ENCODE results near the gene PKNOX2.

Gene PKNOX2

DNA sequence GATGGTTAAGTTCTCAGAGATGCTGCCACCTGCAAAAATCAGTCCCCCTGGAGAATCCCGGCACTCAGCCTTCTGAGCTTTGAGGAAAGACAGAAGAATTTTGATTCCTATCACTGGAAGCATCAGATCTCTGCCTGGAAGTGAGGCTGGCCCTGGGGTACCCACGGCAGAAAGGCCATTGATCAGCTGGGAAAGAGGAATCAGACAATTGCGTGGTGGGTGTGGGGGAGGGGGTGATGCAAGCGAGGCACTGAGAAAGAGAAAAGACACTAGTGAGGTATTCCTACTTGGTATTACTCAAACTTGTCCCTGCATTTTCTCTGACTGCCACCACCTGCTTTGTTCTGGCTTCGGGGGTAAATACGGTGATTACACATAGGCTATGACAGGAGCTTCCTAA, 235.4 kb downstream of the PKNOX2 start:
- TF ChIP-seq, protein P1, sequence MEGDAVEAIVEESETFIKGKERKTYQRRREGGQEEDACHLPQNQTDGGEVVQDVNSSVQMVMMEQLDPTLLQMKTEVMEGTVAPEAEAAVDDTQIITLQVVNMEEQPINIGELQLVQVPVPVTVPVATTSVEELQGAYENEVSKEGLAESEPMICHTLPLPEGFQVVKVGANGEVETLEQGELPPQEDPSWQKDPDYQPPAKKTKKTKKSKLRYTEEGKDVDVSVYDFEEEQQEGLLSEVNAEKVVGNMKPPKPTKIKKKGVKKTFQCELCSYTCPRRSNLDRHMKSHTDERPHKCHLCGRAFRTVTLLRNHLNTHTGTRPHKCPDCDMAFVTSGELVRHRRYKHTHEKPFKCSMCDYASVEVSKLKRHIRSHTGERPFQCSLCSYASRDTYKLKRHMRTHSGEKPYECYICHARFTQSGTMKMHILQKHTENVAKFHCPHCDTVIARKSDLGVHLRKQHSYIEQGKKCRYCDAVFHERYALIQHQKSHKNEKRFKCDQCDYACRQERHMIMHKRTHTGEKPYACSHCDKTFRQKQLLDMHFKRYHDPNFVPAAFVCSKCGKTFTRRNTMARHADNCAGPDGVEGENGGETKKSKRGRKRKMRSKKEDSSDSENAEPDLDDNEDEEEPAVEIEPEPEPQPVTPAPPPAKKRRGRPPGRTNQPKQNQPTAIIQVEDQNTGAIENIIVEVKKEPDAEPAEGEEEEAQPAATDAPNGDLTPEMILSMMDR (conservative IDR thresholded peaks at IDR 0.05; ENCODE audit: low read depth, low read length), result no peak
- no peaks in the 10 kb centered on the region for H3K36me3 ChIP-seq (ENCODE audit: insufficient read depth)
- no peaks in the 10 kb centered on the region for H3K79me2 ChIP-seq (ENCODE audit: insufficient read depth, low read depth)
- H3K4me1 ChIP-seq (ENCODE audit: low read depth, poor library complexity, severe bottlenecking), result no peaks in the 10 kb centered on the region
- H3K4me3 ChIP-seq (IDR thresholded peaks at IDR 0.05; ENCODE audit: insufficient read depth, low read depth, low read length), result no peak overlapping the region
- H3K4me2 ChIP-seq, result no peak overlapping the region
- no peak overlapping the region for H3K27ac ChIP-seq
- no peaks in the 10 kb centered on the region for H3K27me3 ChIP-seq (ENCODE audit: insufficient read depth, low read depth)
- no peaks in the 10 kb centered on the region for H4K20me1 ChIP-seq (ENCODE audit: insufficient read depth)
- no peak overlapping the region for H2AFZ ChIP-seq (ENCODE audit: low read depth)
- H3K9ac ChIP-seq, result no peak overlapping the region

DNA sequence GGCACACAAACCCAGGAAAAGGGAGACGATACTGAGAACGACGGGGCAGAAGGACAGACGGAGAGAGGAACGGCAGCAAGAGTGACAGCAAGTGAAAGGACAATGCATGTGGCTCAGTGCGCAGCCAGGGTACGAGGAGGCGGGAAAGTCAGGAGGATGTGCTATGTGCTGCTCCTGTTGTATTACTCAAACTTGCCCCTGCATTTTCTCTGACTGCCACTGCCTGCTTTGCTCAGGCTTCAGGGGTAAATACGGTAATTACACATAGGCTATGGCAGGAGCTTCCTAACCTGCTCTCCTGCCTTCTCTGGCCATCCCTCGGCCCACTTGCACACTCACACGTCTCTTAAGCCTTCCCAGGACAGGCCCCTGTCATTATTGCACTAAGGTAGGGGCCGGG, 236.7 kb downstream of the PKNOX2 start:
- H3K4me1 ChIP-seq (ENCODE audit: low read depth, poor library complexity, severe bottlenecking), result no peaks in the 10 kb centered on the region
- H3K4me3 ChIP-seq (IDR thresholded peaks at IDR 0.05; ENCODE audit: insufficient read depth, low read depth, low read length), result no peak overlapping the region
- H3K4me2 ChIP-seq, result no peak overlapping the region
- H3K27me3 ChIP-seq (ENCODE audit: insufficient read depth, low read depth), result no peaks in the 10 kb centered on the region
- H4K20me1 ChIP-seq (ENCODE audit: insufficient read depth), result no peaks in the 10 kb centered on the region
- H3K9ac ChIP-seq, result no peak overlapping the region
- no peak overlapping the region for H3K27ac ChIP-seq
- H3K79me2 ChIP-seq (ENCODE audit: insufficient read depth, low read depth), result no peaks in the 10 kb centered on the region
- H3K36me3 ChIP-seq (ENCODE audit: insufficient read depth), result no peaks in the 10 kb centered on the region
- H2AFZ ChIP-seq (ENCODE audit: low read depth), result no peak overlapping the region
- TF ChIP-seq, protein P1 (conservative IDR thresholded peaks at IDR 0.05; ENCODE audit: low read depth, low read length), result no peak

DNA sequence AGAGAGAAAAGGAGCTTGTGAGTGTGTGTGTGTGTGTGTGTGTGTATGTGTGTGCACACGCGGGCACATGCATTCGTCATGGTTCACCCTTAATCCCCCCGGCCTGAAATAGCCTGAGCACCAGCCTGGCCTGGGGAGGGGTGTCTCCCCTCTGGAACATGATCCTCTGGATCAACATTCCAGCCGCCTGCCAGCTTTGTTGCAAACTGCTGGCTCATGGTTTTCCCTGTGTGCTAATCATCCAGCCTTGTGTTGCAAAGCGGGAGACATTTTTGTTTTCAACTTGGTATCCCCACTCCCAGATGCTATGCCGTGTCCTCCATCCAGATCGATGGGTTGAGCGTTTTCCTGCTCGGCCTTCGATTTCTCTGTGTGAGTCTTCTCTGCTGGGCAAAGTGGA, 237.2 kb downstream of the PKNOX2 start:
- Histone ChIP-seq H3K27ac (no peak overlapping the region), H3K79me2 (ENCODE audit: insufficient read depth, low read depth) (no peaks in the 10 kb centered on the region), H3K4me3 (IDR thresholded peaks at IDR 0.05; ENCODE audit: insufficient read depth, low read depth, low read length) (no peak overlapping the region), H3K27me3 (ENCODE audit: insufficient read depth, low read depth) (no peaks in the 10 kb centered on the region), H2AFZ (ENCODE audit: low read depth) (no peak overlapping the region), H3K4me2 (no peak overlapping the region), H3K36me3 (ENCODE audit: insufficient read depth) (no peaks in the 10 kb centered on the region), H3K4me1 (ENCODE audit: low read depth, poor library complexity, severe bottlenecking) (no peaks in the 10 kb centered on the region), H4K20me1 (ENCODE audit: insufficient read depth) (no peaks in the 10 kb centered on the region), H3K9ac (no peak overlapping the region)
- TF ChIP-seq, protein P1 (conservative IDR thresholded peaks at IDR 0.05; ENCODE audit: low read depth, low read length), result no peak

DNA sequence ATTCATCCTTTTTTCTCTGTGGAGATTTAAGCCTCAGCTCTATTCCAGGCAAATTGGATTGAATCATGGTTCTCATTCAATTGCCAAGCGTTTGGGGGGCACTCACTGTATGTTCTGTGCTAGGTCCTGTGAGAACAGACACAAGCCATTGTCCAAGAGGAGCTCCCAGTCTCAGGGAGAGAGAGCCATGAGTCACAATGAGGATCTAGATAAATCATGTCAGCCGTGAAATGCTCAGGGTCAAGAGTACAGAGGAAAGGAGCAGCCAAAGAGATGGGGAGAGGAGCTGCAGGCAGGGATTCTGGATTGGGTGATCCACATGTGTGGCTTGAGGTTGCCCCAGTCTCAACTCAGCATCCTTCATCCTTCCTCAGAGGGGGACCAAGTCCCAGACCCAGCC, 237.9 kb downstream of the PKNOX2 start:
- Histone ChIP-seq H3K9ac (no peak overlapping the region), H3K27ac (no peak overlapping the region), H3K4me1 (ENCODE audit: low read depth, poor library complexity, severe bottlenecking) (no peaks in the 10 kb centered on the region), H3K4me3 (IDR thresholded peaks at IDR 0.05; ENCODE audit: insufficient read depth, low read depth, low read length) (no peak overlapping the region), H4K20me1 (ENCODE audit: insufficient read depth) (no peaks in the 10 kb centered on the region), H2AFZ (ENCODE audit: low read depth) (no peak overlapping the region), H3K4me2 (no peak overlapping the region), H3K79me2 (ENCODE audit: insufficient read depth, low read depth) (no peaks in the 10 kb centered on the region), H3K36me3 (ENCODE audit: insufficient read depth) (no peaks in the 10 kb centered on the region), H3K27me3 (ENCODE audit: insufficient read depth, low read depth) (no peaks in the 10 kb centered on the region)
- TF ChIP-seq, protein P1 (conservative IDR thresholded peaks at IDR 0.05; ENCODE audit: low read depth, low read length), result no peak
